Measurements from ENCODE around the gene CTSK. TPM values are rescaled to one million over a fixed set of nuclear protein-coding genes. Genes with fewer than 3 reads are reported as not detected.
"Not testable (repeated sequence)": the region's sequence is repeated elsewhere in the genome, so short reads cannot be mapped to it uniquely, and the experiment has no call there.

The CTSK gene
- total and polyA plus RNA-seq, 4 donors: 50.0 to 115 (median 91.0) TPM

DNA sequence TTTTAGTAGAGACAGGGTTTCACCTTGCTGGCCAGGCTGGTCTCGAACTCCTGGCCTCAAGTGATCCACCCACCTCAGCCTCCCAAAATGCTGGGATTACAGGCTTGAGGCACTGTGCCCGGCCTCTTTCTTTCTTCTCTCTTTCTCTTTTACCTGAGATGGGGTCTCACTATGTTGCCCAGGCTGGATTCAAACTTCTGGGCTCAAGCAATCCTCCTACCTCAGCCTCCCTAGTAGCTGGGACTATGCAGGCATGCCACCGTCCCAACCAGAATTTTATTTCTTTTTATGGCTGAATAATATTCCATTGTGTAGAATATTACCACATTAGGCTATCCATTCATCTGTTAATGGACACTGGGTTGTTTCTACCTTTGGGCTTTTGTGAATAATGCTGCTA, 14.3 kb downstream of the CTSK start:
- H3K36me3 ChIP-seq (ENCODE audit: control insufficient read depth in 1 of 2, insufficient read depth in 2 of 2, low read length in 1 of 2); H3K9me3 ChIP-seq (ENCODE audit: control insufficient read depth, low read length); H3K27ac ChIP-seq (ENCODE audit: low read depth in 1 of 2, low read length in 2 of 2); DNase-seq; H3K27me3 ChIP-seq (ENCODE audit: control insufficient read depth in 1 of 2, insufficient read depth in 2 of 2, low read length in 1 of 2); ATAC-seq (ENCODE audit: low FRiP score); intact Hi-C loops (cut with DNase I); H3K4me1 ChIP-seq (ENCODE audit: control insufficient read depth in 1 of 2, insufficient read depth in 2 of 2, low read length in 2 of 2); H3K4me3 ChIP-seq (ENCODE audit: low read length in 2 of 2): not testable (repeated sequence)
- WGBS, 2 donors: 95 to 96% methylated on average over 3 of the region's 3 CpGs

GRCh38 chr1:150793221-150793620, 14.8 kb downstream of the CTSK start:
- 62 to 74% methylated on average over 1 of the region's 1 CpG for WGBS, 2 donors
- intact Hi-C loops (cut with DNase I): no loop called here
- H3K4me1 ChIP-seq (ENCODE audit: control insufficient read depth in 1 of 2, insufficient read depth in 2 of 2, low read length in 2 of 2): peaks cover 0 to 2% of the 10 kb centered on the region in 2 donors
- no peaks in the 10 kb centered on the region for H3K9me3 ChIP-seq (ENCODE audit: control insufficient read depth, low read length)
- peaks cover 7% of the 10 kb centered on the region in 2 donors for H3K36me3 ChIP-seq (ENCODE audit: control insufficient read depth in 1 of 2, insufficient read depth in 2 of 2, low read length in 1 of 2)
- ATAC-seq (ENCODE audit: low FRiP score): no peak
- DNase-seq: no peak
- no peak overlapping the region for H3K27ac ChIP-seq (ENCODE audit: low read depth in 1 of 2, low read length in 2 of 2)
- no peak overlapping the region for H3K4me3 ChIP-seq (ENCODE audit: low read length in 2 of 2)
- H3K27me3 ChIP-seq (ENCODE audit: control insufficient read depth in 1 of 2, insufficient read depth in 2 of 2, low read length in 1 of 2): no peaks in the 10 kb centered on the region

GRCh38 chr1:150791585-150791984, 16.5 kb downstream of the CTSK start:
- WGBS, 2 donors: 96 to 97% methylated on average over 4 of the region's 4 CpGs
- intact Hi-C loops (cut with DNase I): no loop called here

GRCh38 chr1:150789396-150789795, 18.7 kb downstream of the CTSK start:
- Histone ChIP-seq H3K27ac (ENCODE audit: low read depth in 1 of 2, low read length in 2 of 2) (no peak overlapping the region), H3K36me3 (ENCODE audit: control insufficient read depth in 1 of 2, insufficient read depth in 2 of 2, low read length in 1 of 2) (no peaks in the 10 kb centered on the region), H3K9me3 (ENCODE audit: control insufficient read depth, low read length) (no peaks in the 10 kb centered on the region), H3K27me3 (ENCODE audit: control insufficient read depth in 1 of 2, insufficient read depth in 2 of 2, low read length in 1 of 2) (no peaks in the 10 kb centered on the region), H3K4me1 (ENCODE audit: control insufficient read depth in 1 of 2, insufficient read depth in 2 of 2, low read length in 2 of 2) (no peaks in the 10 kb centered on the region), H3K4me3 (ENCODE audit: low read length in 2 of 2) (no peak overlapping the region)
- 65 to 76% methylated on average over 4 of the region's 4 CpGs for WGBS, 2 donors
- intact Hi-C loops (cut with DNase I): no loop called here
- DNase-seq (no peak), ATAC-seq (ENCODE audit: low FRiP score) (peak; percentile 15)

More at GRCh38 chr1:150791585-150791984, 16.5 kb downstream of the CTSK start:
- ATAC-seq (ENCODE audit: low FRiP score): no peak
- no peaks in the 10 kb centered on the region for H3K9me3 ChIP-seq (ENCODE audit: control insufficient read depth, low read length)
- peaks cover under 1 to 4% of the 10 kb centered on the region in 2 donors for H3K36me3 ChIP-seq (ENCODE audit: control insufficient read depth in 1 of 2, insufficient read depth in 2 of 2, low read length in 1 of 2)
- no peak for DNase-seq
- no peaks in the 10 kb centered on the region for H3K4me1 ChIP-seq (ENCODE audit: control insufficient read depth in 1 of 2, insufficient read depth in 2 of 2, low read length in 2 of 2)
- H3K4me3 ChIP-seq (ENCODE audit: low read length in 2 of 2): no peak overlapping the region
- H3K27me3 ChIP-seq (ENCODE audit: control insufficient read depth in 1 of 2, insufficient read depth in 2 of 2, low read length in 1 of 2): no peaks in the 10 kb centered on the region
- no peak overlapping the region for H3K27ac ChIP-seq (ENCODE audit: low read depth in 1 of 2, low read length in 2 of 2)

GRCh38 chr1:150788946-150789345, 19.1 kb downstream of the CTSK start:
- no peak overlapping the region for H3K27ac ChIP-seq (ENCODE audit: low read depth in 1 of 2, low read length in 2 of 2)
- no peaks in the 10 kb centered on the region for H3K9me3 ChIP-seq (ENCODE audit: control insufficient read depth, low read length)
- no peaks in the 10 kb centered on the region for H3K36me3 ChIP-seq (ENCODE audit: control insufficient read depth in 1 of 2, insufficient read depth in 2 of 2, low read length in 1 of 2)
- ATAC-seq (ENCODE audit: low FRiP score) (no peak), DNase-seq (no peak)
- WGBS, 2 donors: 62 to 68% methylated on average over 4 of the region's 4 CpGs
- no peaks in the 10 kb centered on the region for H3K4me1 ChIP-seq (ENCODE audit: control insufficient read depth in 1 of 2, insufficient read depth in 2 of 2, low read length in 2 of 2)
- intact Hi-C loops (cut with DNase I): no loop called here
- no peak overlapping the region for H3K4me3 ChIP-seq (ENCODE audit: low read length in 2 of 2)
- H3K27me3 ChIP-seq (ENCODE audit: control insufficient read depth in 1 of 2, insufficient read depth in 2 of 2, low read length in 1 of 2): no peaks in the 10 kb centered on the region

- Histone ChIP-seq H3K4me1 (ENCODE audit: control insufficient read depth in 1 of 2, insufficient read depth in 2 of 2, low read length in 2 of 2) (no peaks in the 10 kb centered on the region), H3K27ac (ENCODE audit: low read depth in 1 of 2, low read length in 2 of 2) (no peak overlapping the region), H3K4me3 (ENCODE audit: low read length in 2 of 2) (no peak overlapping the region), H3K36me3 (ENCODE audit: control insufficient read depth in 1 of 2, insufficient read depth in 2 of 2, low read length in 1 of 2) (no peaks in the 10 kb centered on the region), H3K27me3 (ENCODE audit: control insufficient read depth in 1 of 2, insufficient read depth in 2 of 2, low read length in 1 of 2) (no peaks in the 10 kb centered on the region), H3K9me3 (ENCODE audit: control insufficient read depth, low read length) (no peaks in the 10 kb centered on the region)
- DNase-seq (no peak), ATAC-seq (ENCODE audit: low FRiP score) (no peak)
- intact Hi-C loops (cut with DNase I): no loop called here
Observed at GRCh38 chr1:150787455-150787854, 20.6 kb downstream of the CTSK start.

DNA sequence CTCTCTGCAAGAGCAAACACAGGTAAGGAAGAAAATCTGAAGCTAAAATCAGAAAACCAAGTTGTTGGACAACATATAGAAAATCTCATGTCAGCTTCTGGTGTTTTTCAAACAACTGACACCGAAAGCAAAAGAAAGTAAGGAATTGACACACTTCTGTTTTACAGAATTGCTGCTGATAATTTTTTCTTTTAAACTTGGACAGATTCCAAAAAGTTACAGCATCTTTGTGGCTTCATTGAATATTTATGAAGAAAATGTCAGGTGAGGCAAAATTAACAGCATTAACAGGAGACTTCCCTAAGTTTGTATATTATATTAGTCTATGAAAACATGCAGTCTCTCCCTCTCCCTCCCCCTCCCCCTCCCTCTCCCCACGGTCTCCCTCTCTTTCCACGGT, 27.6 kb downstream of the CTSK start:
- no peaks in the 10 kb centered on the region for H3K36me3 ChIP-seq (ENCODE audit: control insufficient read depth in 1 of 2, insufficient read depth in 2 of 2, low read length in 1 of 2)
- no peaks in the 10 kb centered on the region for H3K27me3 ChIP-seq (ENCODE audit: control insufficient read depth in 1 of 2, insufficient read depth in 2 of 2, low read length in 1 of 2)
- ATAC-seq (ENCODE audit: low FRiP score): no peak
- intact Hi-C loops (cut with DNase I): no loop called here
- no peak for DNase-seq
- H3K4me3 ChIP-seq (ENCODE audit: low read length in 2 of 2): no peak overlapping the region
- no peaks in the 10 kb centered on the region for H3K4me1 ChIP-seq (ENCODE audit: control insufficient read depth in 1 of 2, insufficient read depth in 2 of 2, low read length in 2 of 2)
- no peaks in the 10 kb centered on the region for H3K9me3 ChIP-seq (ENCODE audit: control insufficient read depth, low read length)
- 82 to 88% methylated on average over 3 of the region's 3 CpGs for WGBS, 2 donors
- H3K27ac ChIP-seq (ENCODE audit: low read depth in 1 of 2, low read length in 2 of 2): no peak overlapping the region

DNA sequence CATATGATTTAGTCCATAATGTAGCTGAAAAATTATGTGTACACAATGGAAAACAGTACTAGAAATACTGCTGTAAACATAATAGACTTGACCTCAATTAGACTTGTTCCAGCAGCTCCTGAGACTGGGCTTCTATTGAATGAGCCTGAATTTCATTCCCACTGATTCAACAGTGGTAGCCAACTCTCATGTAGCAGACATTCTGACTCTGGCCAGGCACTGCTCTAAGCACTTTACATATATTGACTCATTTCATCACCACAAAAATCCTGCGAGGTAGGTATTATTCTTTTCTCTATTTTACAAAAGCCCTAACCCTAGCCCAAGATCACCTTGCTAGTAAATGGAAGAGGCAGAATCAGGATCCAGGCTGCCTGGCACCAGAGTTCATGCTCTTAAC, 29.7 kb downstream of the CTSK start:
- Histone ChIP-seq H3K9me3 (ENCODE audit: control insufficient read depth, low read length) (no peaks in the 10 kb centered on the region), H3K4me1 (ENCODE audit: control insufficient read depth in 1 of 2, insufficient read depth in 2 of 2, low read length in 2 of 2) (no peaks in the 10 kb centered on the region), H3K36me3 (ENCODE audit: control insufficient read depth in 1 of 2, insufficient read depth in 2 of 2, low read length in 1 of 2) (no peaks in the 10 kb centered on the region), H3K27ac (ENCODE audit: low read depth in 1 of 2, low read length in 2 of 2) (no peak overlapping the region), H3K27me3 (ENCODE audit: control insufficient read depth in 1 of 2, insufficient read depth in 2 of 2, low read length in 1 of 2) (no peaks in the 10 kb centered on the region), H3K4me3 (ENCODE audit: low read length in 2 of 2) (no peak overlapping the region)
- WGBS, 2 donors: 81 to 86% methylated on average over 1 of the region's 1 CpG
- ATAC-seq (ENCODE audit: low FRiP score) (no peak), DNase-seq (no peak)
- intact Hi-C loops (cut with DNase I): no loop called here

DNA sequence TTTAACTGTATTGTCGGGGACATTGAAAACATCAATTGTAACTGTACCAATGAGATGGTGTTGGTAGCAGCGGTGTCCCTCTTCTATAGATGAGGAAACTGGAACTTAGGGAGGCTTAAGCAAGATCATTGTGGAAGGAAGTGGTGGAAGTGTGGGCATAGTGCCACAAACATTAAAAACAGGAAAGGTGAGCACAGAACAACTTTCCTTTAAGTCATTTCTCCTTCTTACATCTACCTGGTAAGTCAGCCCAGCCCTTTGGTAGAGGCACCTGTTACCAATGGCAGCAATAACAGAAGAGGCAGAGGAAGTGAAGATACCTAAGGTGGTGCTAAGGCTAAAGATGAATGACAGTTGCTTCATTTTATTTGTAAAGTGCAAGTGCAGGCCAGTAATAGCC, 30.5 kb downstream of the CTSK start:
- WGBS, 2 donors: 92 to 97% methylated on average over 2 of the region's 2 CpGs

More for the DNA sequence above, 30.5 kb downstream of the CTSK start:
- intact Hi-C loops (cut with DNase I): no loop called here
- no peaks in the 10 kb centered on the region for H3K9me3 ChIP-seq (ENCODE audit: control insufficient read depth, low read length)
- H3K4me1 ChIP-seq (ENCODE audit: control insufficient read depth in 1 of 2, insufficient read depth in 2 of 2, low read length in 2 of 2): no peaks in the 10 kb centered on the region
- no peak overlapping the region for H3K4me3 ChIP-seq (ENCODE audit: low read length in 2 of 2)
- no peak overlapping the region for H3K27ac ChIP-seq (ENCODE audit: low read depth in 1 of 2, low read length in 2 of 2)
- no peak for ATAC-seq (ENCODE audit: low FRiP score)
- no peaks in the 10 kb centered on the region for H3K27me3 ChIP-seq (ENCODE audit: control insufficient read depth in 1 of 2, insufficient read depth in 2 of 2, low read length in 1 of 2)
- DNase-seq: no peak
- H3K36me3 ChIP-seq (ENCODE audit: control insufficient read depth in 1 of 2, insufficient read depth in 2 of 2, low read length in 1 of 2): no peaks in the 10 kb centered on the region
